Caco-2 (cell line): ENCODE data around the gene B3GNT4. TPM values are rescaled to one million over a fixed set of nuclear protein-coding genes. Genes with fewer than 3 reads are reported as not detected.

Source experiments
- BruUV-seq: library from RNA; stranded (reverse); fragments of 400-500 nt; replicated peaks from 2 replicates; lab custom pipeline; 2021; lab: Mats Ljungman, UMichigan
- CTCF ChIA-PET: fragments of 300-600 bp; sonication (Branson Sonifier 250); formaldehyde crosslinking; loops from one replicate; lab custom pipeline; 2022; ENCODE audit warnings: antibody characterized with exemption; lab: Charles Lee
- POLR2A ChIA-PET: fragments of 300-600 bp; sonication (Branson Sonifier 250); formaldehyde crosslinking; loops from one replicate; lab custom pipeline; 2022; ENCODE audit warnings: antibody characterized with exemption; lab: Charles Lee
- DNase-seq, 2 experiments: peaks; one replicate each; pipeline versions ENCODE4 v3.0.0 to v3.0.0-alpha.2; 2020 to 2022
- H3K27me3 ChIP-seq: replicated peaks from 2 replicates; pipeline ENCODE4 v1.6.0; 2011; ENCODE audit warnings: low read length; ENCODE audit not compliant: control insufficient read depth, insufficient read depth
- H3K36me3 ChIP-seq: 2 replicates; pipeline ENCODE4 v1.5.1; 2011; ENCODE audit warnings: low read length; ENCODE audit not compliant: control insufficient read depth, insufficient read depth
- H3K4me1 ChIP-seq: fragments of 250-450 bp; sonication (Bioruptor Pico); 2 replicates; pipeline ENCODE4 v1.5.1; 2020; ENCODE audit warnings: mild to moderate bottlenecking
- H3K4me3 ChIP-seq: 2 replicates; pipeline ENCODE4 v1.5.1; 2011; ENCODE audit warnings: low read depth, mild to moderate bottlenecking, control low read depth, low read length
- H3K9me3 ChIP-seq: fragments of 250-450 bp; sonication (Bioruptor Pico); 2 replicates; pipeline ENCODE4 v1.5.1; 2020; ENCODE audit warnings: mild to moderate bottlenecking, moderate library complexity
- H3K27ac Mint-ChIP-seq: one replicate; pipeline ENCODE4 v1.8.0; 2022; ENCODE audit warnings: mixed read lengths; ENCODE audit not compliant: unreplicated experiment
- H3K27me3 Mint-ChIP-seq: one replicate; pipeline ENCODE4 v1.8.0; 2022; ENCODE audit warnings: mixed read lengths; ENCODE audit not compliant: insufficient read depth, unreplicated experiment
- H3K36me3 Mint-ChIP-seq: one replicate; pipeline ENCODE4 v1.8.0; 2022; ENCODE audit warnings: mild to moderate bottlenecking, mixed read lengths; ENCODE audit not compliant: insufficient read depth, unreplicated experiment
- H3K4me1 Mint-ChIP-seq: one replicate; pipeline ENCODE4 v1.8.0; 2022; ENCODE audit warnings: low read depth, mixed read lengths; ENCODE audit not compliant: unreplicated experiment
- H3K4me3 Mint-ChIP-seq: one replicate; pipeline ENCODE4 v1.8.0; 2022; ENCODE audit warnings: mild to moderate bottlenecking, moderate library complexity, mixed read lengths; ENCODE audit not compliant: unreplicated experiment
- H3K9me3 Mint-ChIP-seq: one replicate; pipeline ENCODE4 v1.8.0; 2022; ENCODE audit warnings: mixed read lengths; ENCODE audit not compliant: unreplicated experiment
- intact Hi-C: fragments of 100-400 bp; cut with micrococcal nuclease; formaldehyde crosslinking; loops from one replicate; pipeline ENCODE4 v1.10.0; 2022; ENCODE audit not compliant: unreplicated experiment
- total RNA-seq: library from RNA; stranded (reverse); gene quantifications from 2 replicates; pipeline ENCODE4 v1.2.3, GENCODE V29; 2022
- TF ChIP-seq, protein P1 (sequence below), 2 experiments: fragments of 200-600 bp in 1 of 2; IDR thresholded peaks; 1 replicate in 1 of 2; 2 replicates in 1 of 2; pipeline versions ENCODE4 v1.5.1 to v1.8.0; 2011 to 2022; ENCODE audit warnings: antibody characterized with exemption in 1 of 2, control low read depth in 1 of 2, inconsistent platforms in 1 of 2, low read depth in 1 of 2, low read length in 1 of 2, mild to moderate bottlenecking in 1 of 2, moderate library complexity in 1 of 2; ENCODE audit not compliant: insufficient read depth in 1 of 2, severe bottlenecking in 1 of 2, unreplicated experiment in 1 of 2

The B3GNT4 gene
- total RNA-seq, 1 experiment from 2014 or later = 2.2 TPM

DNA sequence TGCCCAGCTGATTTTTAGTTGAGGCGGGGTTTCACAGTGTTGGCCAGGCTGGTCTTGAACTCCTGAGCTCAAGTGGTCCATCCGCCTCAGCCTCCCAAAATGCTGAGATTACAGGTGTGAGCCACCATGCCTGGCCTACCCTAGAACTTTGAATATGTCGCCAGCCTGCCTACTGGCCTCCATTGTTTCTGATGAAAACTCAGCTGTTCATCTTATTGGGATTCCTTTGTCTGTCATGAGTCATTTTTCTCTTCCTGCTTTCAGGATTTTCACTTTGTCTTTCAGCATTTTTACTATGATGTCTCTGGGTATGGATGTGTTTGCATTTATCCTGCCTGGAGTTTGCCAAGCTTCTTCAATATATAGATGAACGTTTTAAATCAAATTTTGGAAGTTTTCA is 8.1 kb upstream of the B3GNT4 start:
- Mint-ChIP-seq H3K27ac (no peak overlapping the region), H3K4me1 (no peaks in the 10 kb centered on the region), H3K36me3 (no peaks in the 10 kb centered on the region), H3K9me3 (peaks cover 9% of the 10 kb centered on the region), H3K27me3 (no peaks in the 10 kb centered on the region), H3K4me3 (no peak overlapping the region)
- DNase-seq = no peak
- Histone ChIP-seq H3K27me3 (no peaks in the 10 kb centered on the region), H3K9me3 (no peaks in the 10 kb centered on the region), H3K4me3 (no peak overlapping the region), H3K4me1 (no peaks in the 10 kb centered on the region), H3K36me3 (no peaks in the 10 kb centered on the region)
- TF ChIP-seq, protein P1, sequence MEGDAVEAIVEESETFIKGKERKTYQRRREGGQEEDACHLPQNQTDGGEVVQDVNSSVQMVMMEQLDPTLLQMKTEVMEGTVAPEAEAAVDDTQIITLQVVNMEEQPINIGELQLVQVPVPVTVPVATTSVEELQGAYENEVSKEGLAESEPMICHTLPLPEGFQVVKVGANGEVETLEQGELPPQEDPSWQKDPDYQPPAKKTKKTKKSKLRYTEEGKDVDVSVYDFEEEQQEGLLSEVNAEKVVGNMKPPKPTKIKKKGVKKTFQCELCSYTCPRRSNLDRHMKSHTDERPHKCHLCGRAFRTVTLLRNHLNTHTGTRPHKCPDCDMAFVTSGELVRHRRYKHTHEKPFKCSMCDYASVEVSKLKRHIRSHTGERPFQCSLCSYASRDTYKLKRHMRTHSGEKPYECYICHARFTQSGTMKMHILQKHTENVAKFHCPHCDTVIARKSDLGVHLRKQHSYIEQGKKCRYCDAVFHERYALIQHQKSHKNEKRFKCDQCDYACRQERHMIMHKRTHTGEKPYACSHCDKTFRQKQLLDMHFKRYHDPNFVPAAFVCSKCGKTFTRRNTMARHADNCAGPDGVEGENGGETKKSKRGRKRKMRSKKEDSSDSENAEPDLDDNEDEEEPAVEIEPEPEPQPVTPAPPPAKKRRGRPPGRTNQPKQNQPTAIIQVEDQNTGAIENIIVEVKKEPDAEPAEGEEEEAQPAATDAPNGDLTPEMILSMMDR (IDR thresholded peaks at IDR 0.05; ENCODE audit: insufficient read depth in 1 of 2, low read depth in 1 of 2, low read length in 1 of 2, severe bottlenecking in 1 of 2, unreplicated experiment in 1 of 2) = no peak
- ChIA-PET POLR2A (no interaction called here), CTCF (no interaction called here)
- BruUV-seq = no TSS peak
- intact Hi-C loops = no loop called here

DNA sequence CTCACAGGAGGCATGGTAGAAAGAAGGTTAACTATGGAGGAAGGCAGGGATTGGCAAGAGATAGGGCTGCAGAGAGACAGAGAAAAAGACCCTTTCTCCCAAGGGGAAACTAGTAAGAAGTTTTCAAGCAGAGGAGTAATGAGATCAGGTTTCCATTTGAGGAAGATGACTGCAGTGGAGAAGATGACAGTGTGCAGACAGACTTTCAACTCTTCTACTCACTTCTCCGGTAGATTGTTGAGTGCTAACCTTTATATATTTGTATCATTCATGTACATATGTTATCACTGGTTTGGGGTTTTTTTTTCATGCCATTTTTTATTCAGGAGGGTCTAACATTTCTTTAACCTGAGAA is 5.9 kb upstream of the B3GNT4 start:
- H3K36me3 Mint-ChIP-seq = no peaks in the 10 kb centered on the region
- H3K36me3 ChIP-seq = no peaks in the 10 kb centered on the region
- no peaks in the 10 kb centered on the region for H3K27me3 Mint-ChIP-seq
- no peak overlapping the region for H3K4me3 Mint-ChIP-seq
- 0 out of 2 replicates have a peak, but pooled peaks cover 2% of the 10 kb centered on the region for H3K4me1 ChIP-seq
- intact Hi-C loops = no loop called here
- no peak overlapping the region for H3K27ac Mint-ChIP-seq
- peaks cover 9% of the 10 kb centered on the region for H3K9me3 Mint-ChIP-seq
- ChIA-PET POLR2A (no interaction called here), CTCF (no interaction called here)
- no peaks in the 10 kb centered on the region for H3K9me3 ChIP-seq
- H3K4me3 ChIP-seq = no peak overlapping the region
- no TSS peak for BruUV-seq
- H3K4me1 Mint-ChIP-seq = no peaks in the 10 kb centered on the region
- no peaks in the 10 kb centered on the region for H3K27me3 ChIP-seq
- TF ChIP-seq, protein P1 (IDR thresholded peaks at IDR 0.05; ENCODE audit: insufficient read depth in 1 of 2, low read depth in 1 of 2, low read length in 1 of 2, severe bottlenecking in 1 of 2, unreplicated experiment in 1 of 2) = no peak
- no peak for DNase-seq

DNA sequence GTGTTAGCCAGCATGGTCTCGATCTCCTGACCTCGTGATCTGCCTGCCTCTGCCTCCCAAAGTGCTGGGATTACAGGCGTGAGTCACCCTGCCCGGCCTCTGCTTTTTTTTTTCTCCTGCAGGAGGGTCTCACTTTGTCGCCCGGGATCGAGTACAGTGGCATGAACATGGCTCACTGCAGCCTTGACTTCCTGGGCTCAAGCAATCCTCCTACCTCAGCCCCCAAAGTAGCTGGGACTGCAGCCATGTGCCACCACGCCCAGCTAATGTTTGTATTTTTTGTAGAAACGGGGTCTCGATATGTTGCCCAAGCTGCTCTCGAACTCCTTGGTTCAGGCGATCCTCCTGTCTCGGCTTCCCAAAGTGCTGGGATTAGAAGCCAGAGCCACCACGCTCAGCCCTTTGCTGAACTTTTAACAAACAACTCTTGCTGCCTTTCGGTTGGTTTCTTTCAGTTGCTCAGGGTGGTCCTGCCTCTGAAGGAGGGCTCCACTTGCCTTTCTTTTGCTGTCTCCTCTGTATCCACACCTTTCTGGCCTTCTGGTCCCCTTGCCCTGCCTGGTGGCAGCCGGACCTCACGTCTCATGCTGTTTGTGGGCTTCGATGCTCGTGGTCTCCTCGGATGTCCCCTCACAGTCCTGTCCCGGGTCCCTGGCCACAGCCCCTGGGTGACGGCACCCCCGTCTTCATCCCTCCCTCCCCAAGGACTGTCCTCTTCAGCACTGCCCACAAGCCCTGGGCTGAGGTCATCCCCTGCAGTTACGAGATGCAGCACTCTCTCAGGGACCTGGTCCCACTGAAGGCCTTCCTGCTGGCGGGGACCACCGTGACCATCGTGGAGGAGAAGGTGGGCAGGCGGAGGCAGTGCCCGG is 3.8 kb upstream of the B3GNT4 start:
- TF ChIP-seq, protein P1 (IDR thresholded peaks at IDR 0.05; ENCODE audit: insufficient read depth in 1 of 2, low read depth in 1 of 2, low read length in 1 of 2, severe bottlenecking in 1 of 2, unreplicated experiment in 1 of 2) = no peak
- no peak overlapping the region for H3K4me3 ChIP-seq
- Mint-ChIP-seq H3K9me3 (peaks cover 9% of the 10 kb centered on the region), H3K27me3 (no peaks in the 10 kb centered on the region), H3K4me3 (no peak overlapping the region), H3K27ac (no peak overlapping the region), H3K4me1 (peaks cover under 1% of the 10 kb centered on the region), H3K36me3 (peaks cover 8% of the 10 kb centered on the region)
- no peak for DNase-seq
- no peaks in the 10 kb centered on the region for H3K36me3 ChIP-seq
- H3K4me1 ChIP-seq = peaks cover 9% of the 10 kb centered on the region; the same call in 1 of the 2 replicates
- intact Hi-C loops = no loop called here
- POLR2A ChIA-PET = no interaction called here
- H3K27me3 ChIP-seq = no peaks in the 10 kb centered on the region
- CTCF ChIA-PET = no interaction called here
- BruUV-seq = no TSS peak
- no peaks in the 10 kb centered on the region for H3K9me3 ChIP-seq
